Mammary microvascular endothelial cell (primary cell): ENCODE results near the gene ZC4H2. TPM values are rescaled to one million over a fixed set of nuclear protein-coding genes. Genes with fewer than 3 reads are reported as not detected.

ENCODE experiments used
- total RNA-seq: library from RNA; depleted of rRNA; stranded (reverse); fragments of >200 nt; gene quantifications from 2 replicates; pipeline ENCODE4 v1.2.3, GENCODE V29; 2015

Gene ZC4H2, protein sequence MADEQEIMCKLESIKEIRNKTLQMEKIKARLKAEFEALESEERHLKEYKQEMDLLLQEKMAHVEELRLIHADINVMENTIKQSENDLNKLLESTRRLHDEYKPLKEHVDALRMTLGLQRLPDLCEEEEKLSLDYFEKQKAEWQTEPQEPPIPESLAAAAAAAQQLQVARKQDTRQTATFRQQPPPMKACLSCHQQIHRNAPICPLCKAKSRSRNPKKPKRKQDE
- total RNA-seq: 4.9 and 10.3 TPM in 2 replicates

DNA sequence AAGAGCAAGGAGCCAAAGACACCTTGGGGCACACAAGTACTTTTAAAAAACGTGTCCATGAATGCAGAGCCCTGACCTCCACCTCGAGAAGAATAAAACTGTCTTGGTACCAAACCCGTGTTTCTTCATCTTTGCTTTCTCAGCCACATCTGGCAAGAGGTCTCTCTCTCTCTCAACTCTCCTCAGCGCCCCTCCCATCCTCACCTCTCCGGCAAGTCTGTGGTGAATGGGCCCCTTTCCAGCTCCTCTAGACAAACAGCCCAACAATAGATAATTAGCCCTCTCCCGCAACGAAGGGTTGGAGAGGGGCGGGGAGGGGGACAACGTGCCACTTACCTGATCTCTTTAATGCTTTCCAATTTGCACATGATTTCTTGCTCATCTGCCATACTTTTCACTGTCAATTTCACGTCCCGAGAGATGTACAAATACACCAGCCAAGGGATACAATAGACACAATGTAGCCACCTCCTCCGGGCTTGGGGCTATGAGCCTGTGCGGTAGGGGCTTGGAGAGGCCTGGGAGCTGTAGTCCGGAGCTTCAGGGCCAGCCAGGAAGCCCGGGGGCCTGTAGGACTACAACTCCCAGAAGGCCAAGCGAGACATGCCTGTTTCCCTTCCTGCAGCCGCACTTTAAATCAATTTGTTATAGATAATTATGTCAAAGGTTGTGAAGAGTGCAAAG lies at the start of gene ZC4H2:
Gene ZC4H2, minus strand, starts transcription at position 462 of the 684 bp plus-strand sequence. Its CDS starts 73 bp downstream, at position 389.

Other genes with a start within 250 kb of the ZC4H2 start
- not detected in 2 replicates for gene ZC3H12B, start 58.4 kb upstream of the ZC4H2 start, total RNA-seq